GM12872 (cell line): ENCODE measurements around the gene IFRD2.

Experiments
- TF ChIP-seq, protein P1 (sequence below): IDR thresholded peaks from 3 replicates; pipeline ENCODE4 v1.5.1; 2011; ENCODE audit warnings: low read depth, mild to moderate bottlenecking, low read length, moderate library complexity; ENCODE audit not compliant: insufficient read depth

The IFRD2 gene

DNA sequence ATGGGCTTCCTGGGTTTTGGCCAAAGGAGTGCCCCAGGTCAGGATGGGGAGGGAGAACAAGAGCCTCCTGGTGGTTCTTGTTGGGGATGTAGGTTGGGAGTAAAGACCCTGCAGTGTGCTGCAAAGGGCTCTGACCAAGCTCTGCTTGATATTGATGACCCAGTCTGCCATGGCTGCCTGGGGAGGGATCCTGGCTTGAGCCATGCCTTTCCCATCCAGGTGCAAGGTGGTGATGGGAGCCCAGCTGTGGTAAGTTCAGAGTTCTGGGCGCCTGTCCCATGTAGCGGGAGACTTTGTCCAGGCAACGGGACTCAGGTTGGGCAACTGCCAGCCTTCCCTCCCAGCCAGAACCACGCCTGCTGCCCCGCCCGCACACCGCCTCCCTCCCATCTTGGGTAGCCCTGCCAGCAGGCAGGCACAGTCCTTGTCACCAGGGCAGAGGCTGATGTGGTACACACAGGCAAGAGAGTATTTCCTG, 53.6 kb downstream of the IFRD2 start:
- TF ChIP-seq, protein P1, sequence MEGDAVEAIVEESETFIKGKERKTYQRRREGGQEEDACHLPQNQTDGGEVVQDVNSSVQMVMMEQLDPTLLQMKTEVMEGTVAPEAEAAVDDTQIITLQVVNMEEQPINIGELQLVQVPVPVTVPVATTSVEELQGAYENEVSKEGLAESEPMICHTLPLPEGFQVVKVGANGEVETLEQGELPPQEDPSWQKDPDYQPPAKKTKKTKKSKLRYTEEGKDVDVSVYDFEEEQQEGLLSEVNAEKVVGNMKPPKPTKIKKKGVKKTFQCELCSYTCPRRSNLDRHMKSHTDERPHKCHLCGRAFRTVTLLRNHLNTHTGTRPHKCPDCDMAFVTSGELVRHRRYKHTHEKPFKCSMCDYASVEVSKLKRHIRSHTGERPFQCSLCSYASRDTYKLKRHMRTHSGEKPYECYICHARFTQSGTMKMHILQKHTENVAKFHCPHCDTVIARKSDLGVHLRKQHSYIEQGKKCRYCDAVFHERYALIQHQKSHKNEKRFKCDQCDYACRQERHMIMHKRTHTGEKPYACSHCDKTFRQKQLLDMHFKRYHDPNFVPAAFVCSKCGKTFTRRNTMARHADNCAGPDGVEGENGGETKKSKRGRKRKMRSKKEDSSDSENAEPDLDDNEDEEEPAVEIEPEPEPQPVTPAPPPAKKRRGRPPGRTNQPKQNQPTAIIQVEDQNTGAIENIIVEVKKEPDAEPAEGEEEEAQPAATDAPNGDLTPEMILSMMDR, result no peak

DNA sequence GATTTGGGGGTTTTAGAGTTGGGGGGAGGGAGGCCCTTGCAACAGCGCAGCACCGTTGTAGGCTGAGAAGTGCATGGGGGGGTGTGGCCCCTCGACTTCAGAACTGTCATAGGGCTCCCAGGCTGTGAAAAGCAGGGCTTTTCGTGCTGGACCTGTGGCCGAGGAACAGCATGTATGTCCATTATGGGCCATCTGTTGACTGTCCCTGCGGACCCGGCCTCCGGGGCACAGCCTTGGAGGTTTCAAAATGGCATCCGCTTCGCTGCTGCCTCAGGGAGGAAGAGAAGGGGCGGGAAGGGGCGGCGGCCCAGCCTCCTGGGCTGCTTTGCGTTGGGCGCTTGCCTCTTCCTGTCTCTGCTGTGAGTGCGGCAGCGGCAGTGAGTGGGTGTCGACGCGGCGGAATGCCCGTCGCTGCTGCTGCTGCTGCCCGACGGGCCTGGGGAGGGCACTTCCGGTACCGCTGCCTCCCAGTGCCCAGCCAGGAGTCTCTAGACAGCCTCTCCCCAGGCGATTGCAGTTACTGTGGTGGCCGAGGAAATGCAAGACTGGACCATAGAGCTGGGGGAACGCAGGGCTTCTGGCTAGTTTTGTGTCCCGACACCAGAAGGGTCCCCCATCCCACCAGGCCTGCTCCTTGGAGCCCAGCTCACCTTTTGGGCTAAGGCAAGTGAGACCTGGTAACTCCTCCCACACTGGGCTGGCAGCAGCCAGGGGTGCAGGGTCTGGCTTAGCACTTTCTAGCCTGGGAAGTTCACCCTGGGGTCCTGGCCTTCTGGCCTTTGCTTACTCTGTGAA, 54.3 kb downstream of the IFRD2 start:
- TF ChIP-seq, protein P1, result no peak
